ENCODE measurements around the gene NRIP1.

The NRIP1 gene

GRCh38 chr21:15064576-15065391 is at the start of gene NRIP1:
TSS of gene NRIP1 (minus strand) at chr21:15065000. CDS start at chr21:14968192, 96,808 bp downstream.
- DNase-seq (ENCODE audit: low read depth) = peak; percentile 56
- peak within 1 kb of the TSS; percentile 73 for H3K4me3 ChIP-seq (ENCODE audit: control insufficient read depth, low read depth, low read length)
- TF ChIP-seq CTCF (IDR thresholded peaks at IDR 0.05; ENCODE audit: control insufficient read depth, insufficient read depth, low read depth, low read length, missing control alignments) = no peak

- no peak for DNase-seq (ENCODE audit: low read depth)
- H3K4me3 ChIP-seq (ENCODE audit: control insufficient read depth, low read depth, low read length) = no peak overlapping the region
- TF ChIP-seq CTCF (IDR thresholded peaks at IDR 0.05; ENCODE audit: control insufficient read depth, insufficient read depth, low read depth, low read length, missing control alignments) = no peak
Observed at GRCh38 chr21:15112858-15113257, 48.1 kb upstream of the NRIP1 start.

GRCh38 chr21:15108801-15109200 is 44.0 kb upstream of the NRIP1 start:
- DNase-seq (ENCODE audit: low read depth) = no peak
- TF ChIP-seq CTCF (IDR thresholded peaks at IDR 0.05; ENCODE audit: control insufficient read depth, insufficient read depth, low read depth, low read length, missing control alignments) = no peak
- no peak overlapping the region for H3K4me3 ChIP-seq (ENCODE audit: control insufficient read depth, low read depth, low read length)

GRCh38 chr21:15104470-15104869 is 39.7 kb upstream of the NRIP1 start:
- no peak overlapping the region for H3K4me3 ChIP-seq (ENCODE audit: control insufficient read depth, low read depth, low read length)
- no peak for TF ChIP-seq CTCF (IDR thresholded peaks at IDR 0.05; ENCODE audit: control insufficient read depth, insufficient read depth, low read depth, low read length, missing control alignments)
- DNase-seq (ENCODE audit: low read depth) = no peak

GRCh38 chr21:15098908-15099307 is 34.1 kb upstream of the NRIP1 start:
- DNase-seq (ENCODE audit: low read depth) = no peak
- no peak overlapping the region for H3K4me3 ChIP-seq (ENCODE audit: control insufficient read depth, low read depth, low read length)
- no peak for TF ChIP-seq CTCF (IDR thresholded peaks at IDR 0.05; ENCODE audit: control insufficient read depth, insufficient read depth, low read depth, low read length, missing control alignments)

- TF ChIP-seq CTCF (IDR thresholded peaks at IDR 0.05; ENCODE audit: control insufficient read depth, insufficient read depth, low read depth, low read length, missing control alignments) = no peak
- no peak for DNase-seq (ENCODE audit: low read depth)
- no peak overlapping the region for H3K4me3 ChIP-seq (ENCODE audit: control insufficient read depth, low read depth, low read length)
Observed at GRCh38 chr21:15098181-15098580, 33.4 kb upstream of the NRIP1 start.
